GM12878 (cell line): ENCODE data around the gene NPRL2. TPM values are rescaled to one million over a fixed set of nuclear protein-coding genes. Genes with fewer than 3 reads are reported as not detected.

Source experiments
- ATAC-seq: fragments of 200-7000 bp; cut with Tn5 transposase; 3 replicates; pipeline ENCODE4 v1.9.1; 2020; ENCODE audit warnings: mild to moderate bottlenecking, moderate library complexity
- BruUV-seq: library from RNA; stranded (reverse); fragments of 400-500 nt; replicated peaks from 2 replicates; lab custom pipeline; 2021; lab: Mats Ljungman, UMichigan
- CTCF ChIA-PET: fragments of 300-600 bp; sonication (Branson Sonifier 250); formaldehyde crosslinking; extraction: SDS; loops from one replicate; lab custom pipeline; 2021; ENCODE audit warnings: inconsistent platforms; lab: Yijun Ruan, JAX
- POLR2A ChIA-PET: fragments of 350-600 bp; formaldehyde crosslinking; extraction: SDS; loops from one replicate; lab custom pipeline; 2021; ENCODE audit warnings: inconsistent platforms; lab: Charles Lee
- RAD21 ChIA-PET: fragments of 300-600 bp; sonication (Branson Sonifier 250); formaldehyde crosslinking; loops from one replicate; lab custom pipeline; 2023; ENCODE audit warnings: antibody characterized with exemption; ENCODE audit not compliant: unreplicated experiment; lab: Charles Lee
- SMC1A ChIA-PET: fragments of 300-600 bp; sonication (Branson Sonifier 250); formaldehyde crosslinking; loops from one replicate; lab custom pipeline; 2023; ENCODE audit not compliant: unreplicated experiment, uncharacterized antibody; lab: Charles Lee
- DNase-seq: peaks from one replicate; pipeline ENCODE4 v3.0.0-alpha.2; 2011; ENCODE audit warnings: low read depth, low spot score
- FAIRE-seq: peaks from 3 replicates; lab custom pipeline; 2011; peaks lifted over from hg19 to GRCh38; lab: Jason Lieb, UNC
- H2AFZ ChIP-seq: 2 replicates; pipeline ENCODE4 v1.6.0; 2011; ENCODE audit warnings: low read depth, low read length, control low read depth; ENCODE audit not compliant: control insufficient read depth
- H3K27ac ChIP-seq: 2 replicates; pipeline ENCODE4 v1.5.1; 2011; ENCODE audit warnings: control low read depth; ENCODE audit not compliant: control insufficient read depth, insufficient read depth
- H3K27me3 ChIP-seq, 2 experiments: replicated peaks in 1 of 2; 2 replicates each; pipeline versions ENCODE4 v1.6.0 to v1.6.1; 2011; ENCODE audit warnings: low read length in 1 of 2; ENCODE audit not compliant: control insufficient read depth in 2 of 2, insufficient read depth in 2 of 2
- H3K36me3 ChIP-seq, 2 experiments: 2 replicates each; pipeline ENCODE4 v1.5.1; 2011; ENCODE audit warnings: low read length in 1 of 2; ENCODE audit not compliant: control insufficient read depth in 2 of 2, insufficient read depth in 2 of 2
- H3K4me1 ChIP-seq: 2 replicates; pipeline ENCODE4 v1.6.1; 2011; ENCODE audit warnings: mild to moderate bottlenecking, low read length, moderate library complexity, mixed read lengths; ENCODE audit not compliant: control insufficient read depth, insufficient read depth
- H3K4me2 ChIP-seq: 2 replicates; pipeline ENCODE4 v1.6.0; 2011; ENCODE audit warnings: control low read depth; ENCODE audit not compliant: control insufficient read depth, insufficient read depth
- H3K4me3 ChIP-seq: fragments of 200-600 bp; sonication (generic); 2 replicates; pipeline ENCODE4 v1.5.1; 2016
- H3K79me2 ChIP-seq: 2 replicates; pipeline ENCODE4 v1.6.0; 2011; ENCODE audit warnings: low read length; ENCODE audit not compliant: control insufficient read depth, insufficient read depth
- H3K9ac ChIP-seq: 2 replicates; pipeline ENCODE4 v1.8.0; 2011; ENCODE audit warnings: low read length, control low read depth, mixed read lengths; ENCODE audit not compliant: control insufficient read depth, insufficient read depth
- H3K9me3 ChIP-seq: replicated peaks from 3 replicates; pipeline ENCODE4 v1.5.1; 2011; ENCODE audit warnings: mild to moderate bottlenecking, low read length; ENCODE audit not compliant: control insufficient read depth, insufficient read depth
- H4K20me1 ChIP-seq: 2 replicates; pipeline ENCODE4 v1.6.0; 2011; ENCODE audit not compliant: control insufficient read depth, insufficient read depth
- CEBPZ ChIP-seq: fragments of 150-350 bp; IDR thresholded peaks from 2 replicates; pipeline ENCODE4 v1.6.1; 2016; ENCODE audit warnings: low read depth, low read length
- CTCF ChIP-seq, 3 experiments: IDR thresholded peaks in 2 of 3; conservative IDR thresholded peaks in 1 of 3; 2 replicates each; pipeline ENCODE4 v1.5.1; 2011; ENCODE audit warnings: low read depth in 3 of 3, low read length in 3 of 3, mild to moderate bottlenecking in 3 of 3, control low read depth in 2 of 3, moderate library complexity in 2 of 3, inconsistent platforms in 1 of 3, mixed read lengths in 1 of 3; ENCODE audit not compliant: control insufficient read depth in 2 of 3, insufficient read depth in 1 of 3; ENCODE audit errors: extremely low read depth in 1 of 3
- IRF4 ChIP-seq: IDR thresholded peaks from 2 replicates; pipeline ENCODE4 v1.6.1; 2011; ENCODE audit warnings: low read depth, low read length
- IRF5 ChIP-seq: fragments of 450-650 bp; IDR thresholded peaks from 2 replicates; pipeline ENCODE4 v1.6.1; 2017; ENCODE audit warnings: borderline replicate concordance
- NFXL1 ChIP-seq: fragments of 450-650 bp; IDR thresholded peaks from 2 replicates; pipeline ENCODE4 v1.6.1; 2017; ENCODE audit warnings: antibody characterized with exemption, mild to moderate bottlenecking, borderline replicate concordance
- NFYA ChIP-seq: IDR thresholded peaks from 2 replicates; pipeline ENCODE4 v1.6.1; 2011; ENCODE audit warnings: low read depth, mild to moderate bottlenecking, low read length, improper control_type of control experiment, borderline replicate concordance
- RELB ChIP-seq: fragments of 450-650 bp; IDR thresholded peaks from 2 replicates; pipeline ENCODE4 v1.6.1; 2017; ENCODE audit warnings: low read depth, mild to moderate bottlenecking, moderate library complexity
- SPI1 ChIP-seq: IDR thresholded peaks from 2 replicates; pipeline ENCODE4 v1.6.1; 2011; ENCODE audit warnings: low read depth, mild to moderate bottlenecking, low read length, moderate library complexity, borderline replicate concordance; ENCODE audit not compliant: insufficient read depth
- TCF3 ChIP-seq: IDR thresholded peaks from 2 replicates; pipeline ENCODE4 v1.6.1; 2012; ENCODE audit warnings: low read depth, mild to moderate bottlenecking, low read length, borderline replicate concordance; ENCODE audit not compliant: insufficient read depth
- YY1 ChIP-seq: IDR thresholded peaks from 2 replicates; pipeline ENCODE4 v1.6.1; 2011; ENCODE audit warnings: low read depth, mild to moderate bottlenecking, low read length
- ZNF24 ChIP-seq: fragments of 450-650 bp; IDR thresholded peaks from 2 replicates; pipeline ENCODE4 v1.6.1; 2017; ENCODE audit warnings: antibody characterized with exemption, mild to moderate bottlenecking
- WGBS: methylation state at CpG from one replicate; pipeline ENCODE4 v1.1.6; 2016; ENCODE audit warnings: low lambda C conversion rate; ENCODE audit not compliant: insufficient replicate concordance, insufficient coverage; ENCODE audit errors: missing lambda C conversion rate; 5-methylcytosine and 5-hydroxymethylcytosine counted together
- in situ Hi-C: fragments of 300-500 bp; cut with MboI; formaldehyde crosslinking; loops from 9 replicates; pipeline ENCODE4 v1.14.3; 2018; ENCODE audit warnings: mixed read lengths
- intact Hi-C: fragments of 100-400 bp; cut with micrococcal nuclease; formaldehyde crosslinking; loops from one replicate; pipeline ENCODE4 v1.14.2; 2022; ENCODE audit not compliant: unreplicated experiment
- polyA plus RNA-seq, 11 experiments: library from polyadenylated mRNA; depleted of rRNA in 4 of 11; unstranded in 6 of 11; stranded (reverse) in 5 of 11; fragments of >200 nt; fragmentation: Nextera tagmentation in 4 of 11; fragmentation: Illumina TruSeq in 1 of 11; extraction: Ambion mirVana in 4 of 11; extraction: Trizol in 1 of 11; gene quantifications; 1 replicate in 1 of 11; 2 replicates in 10 of 11; pipeline versions ENCODE4 v1.2.1 to v1.2.3, GENCODE V29; 2011 to 2016; ENCODE audit warnings: inconsistent platforms in 2 of 11, missing spikeins in 2 of 11, low read depth in 1 of 11
- total RNA-seq, 4 experiments: library from RNA; depleted of rRNA in 3 of 4; stranded (reverse); fragments of >200 nt in 3 of 4; fragmentation: Illumina TruSeq in 1 of 4; extraction: Trizol in 1 of 4; gene quantifications; 2 replicates each; pipeline versions ENCODE4 v1.2.1 to v1.2.3, GENCODE V29; 2013 to 2021

NPRL2 gene
- total and polyA plus RNA-seq, 10 of the 15 experiments (the other 5 are each of a cell fraction or from before 2014, with no cell fraction given) = 17.8 to 54.2 (median 32.9) TPM

GRCh38 chr3:50385754-50386153 is 35.2 kb upstream of the NPRL2 start:
- Histone ChIP-seq H3K4me2 (no peak overlapping the region), H3K36me3 (no peaks in the 10 kb centered on the region), H3K4me1 (no peaks in the 10 kb centered on the region), H2AFZ (no peak overlapping the region), H4K20me1 (no peaks in the 10 kb centered on the region), H3K9me3 (no peaks in the 10 kb centered on the region), H3K79me2 (no peaks in the 10 kb centered on the region), H3K4me3 (no peak overlapping the region), H3K9ac (no peak overlapping the region), H3K27ac (no peak overlapping the region), H3K27me3 (peaks cover 0 to 3% of the 10 kb centered on the region in 2 experiments; a peak in 2 of 4 replicates)
- intact Hi-C loops = no loop called here
- ChIA-PET POLR2A (no interaction called here), RAD21 (no interaction called here), CTCF (no interaction called here), SMC1A (no interaction called here)
- FAIRE-seq = no peak
- ATAC-seq = no peak
- in situ Hi-C loops = no loop called here
- no TSS peak for BruUV-seq
- WGBS = 55% methylated on average over 13 of the region's 13 CpGs
- no peak for DNase-seq
- TF ChIP-seq IRF4 = no peak
- TF ChIP-seq CTCF (IDR thresholded peaks at IDR 0.05 in 2 of 3, conservative IDR thresholded peaks at IDR 0.05 in 1 of 3; ENCODE audit: control insufficient read depth in 2 of 3, extremely low read depth in 1 of 3, insufficient read depth in 1 of 3, low read depth in 3 of 3, low read length in 3 of 3) = no peak
- TF ChIP-seq RELB = no peak
- TF ChIP-seq YY1 = no peak
- TF ChIP-seq NFYA = no peak
- no peak for TF ChIP-seq IRF5
- no peak for TF ChIP-seq CEBPZ
- no peak for TF ChIP-seq ZNF24
- TF ChIP-seq SPI1 = no peak
- TF ChIP-seq NFXL1 = no peak
- TF ChIP-seq TCF3 = no peak
